Breast epithelium (tissue), 4 donors: ENCODE results near the gene CCDC57. TPM values are rescaled to one million over a fixed set of nuclear protein-coding genes. Genes with fewer than 3 reads are reported as not detected.

ENCODE experiments used
- DNase-seq, 2 donors: peaks; one replicate each; pipeline ENCODE4 v3.0.0-alpha.2; 2019; ENCODE audit warnings: low spot score in 2 of 2
- H3K27ac ChIP-seq, 2 donors: fragments of 200-600 bp; sonication (generic) in 1 of 2; one replicate each; pipeline ENCODE4 v1.5.1; 2016 to 2019; ENCODE audit warnings: mild to moderate bottlenecking in 1 of 2
- H3K27me3 ChIP-seq, 2 donors: fragments of 200-600 bp; sonication (generic) in 1 of 2; one replicate each; pipeline versions ENCODE4 v1.5.1 to v1.6.0; 2017 to 2019; ENCODE audit warnings: control low read depth in 1 of 2, mild to moderate bottlenecking in 1 of 2
- H3K36me3 ChIP-seq: fragments of 200-600 bp; one replicate; pipeline ENCODE4 v1.5.1; 2019
- H3K4me1 ChIP-seq, 2 donors: fragments of 200-600 bp; sonication (generic); one replicate each; pipeline ENCODE4 v1.5.1; 2016 to 2019; ENCODE audit warnings: control low read depth in 1 of 2
- H3K4me3 ChIP-seq, 3 donors: fragments of 200-600 bp; sonication (generic); 1 replicate in 2 of 3; 2 replicates in 1 of 3; pipeline ENCODE4 v1.5.1; 2016 to 2019; ENCODE audit warnings: mild to moderate bottlenecking in 3 of 3, moderate library complexity in 2 of 3
- H3K9me3 ChIP-seq, 2 donors: fragments of 200-600 bp; sonication (generic) in 1 of 2; one replicate each; pipeline ENCODE4 v1.5.1; 2016 to 2019; ENCODE audit warnings: control low read depth in 1 of 2
- POLR2A ChIP-seq: fragments of 450-650 bp; IDR thresholded peaks from one replicate; pipeline ENCODE4 v1.6.1; 2016; ENCODE audit warnings: antibody characterized with exemption, mild to moderate bottlenecking, moderate library complexity
- POLR2AphosphoS5 ChIP-seq, 3 donors: sonication (generic); formaldehyde crosslinking; IDR thresholded peaks; one replicate each; pipeline ENCODE4 v1.6.1; 2017; ENCODE audit warnings: antibody characterized with exemption in 3 of 3
- intact Hi-C: fragments of 100-400 bp; cut with DNase I; formaldehyde crosslinking; loops from one replicate; pipeline ENCODE4 v1.15.1; 2023; ENCODE audit warnings: low total_unique reads
- total RNA-seq, 3 donors: library from RNA; depleted of rRNA; stranded (reverse); fragments of >200 nt; gene quantifications; one replicate each; pipeline ENCODE4 v1.1.0, GENCODE V29; 2016
- TF ChIP-seq, protein P1 (sequence below), 3 donors: fragments of 450-650 bp; IDR thresholded peaks; one replicate each; pipeline ENCODE4 v1.5.1; 2016 to 2017; ENCODE audit warnings: antibody characterized with exemption in 3 of 3, mild to moderate bottlenecking in 3 of 3, moderate library complexity in 3 of 3

Gene CCDC57
- total RNA-seq, 3 donors from 2014 or later, result 13.4 to 56.9 (median 52.8) TPM

- H3K36me3 ChIP-seq, result no peaks in the 10 kb centered on the region
- H3K27ac ChIP-seq, result no peak overlapping the region
- H3K4me1 ChIP-seq, result no peaks in the 10 kb centered on the region
- no peaks in the 10 kb centered on the region for H3K9me3 ChIP-seq
- H3K27me3 ChIP-seq, result no peaks in the 10 kb centered on the region
- no peak for DNase-seq
- intact Hi-C loops, result no loop called here
- H3K4me3 ChIP-seq, result no peak overlapping the region
- TF ChIP-seq, protein P1, sequence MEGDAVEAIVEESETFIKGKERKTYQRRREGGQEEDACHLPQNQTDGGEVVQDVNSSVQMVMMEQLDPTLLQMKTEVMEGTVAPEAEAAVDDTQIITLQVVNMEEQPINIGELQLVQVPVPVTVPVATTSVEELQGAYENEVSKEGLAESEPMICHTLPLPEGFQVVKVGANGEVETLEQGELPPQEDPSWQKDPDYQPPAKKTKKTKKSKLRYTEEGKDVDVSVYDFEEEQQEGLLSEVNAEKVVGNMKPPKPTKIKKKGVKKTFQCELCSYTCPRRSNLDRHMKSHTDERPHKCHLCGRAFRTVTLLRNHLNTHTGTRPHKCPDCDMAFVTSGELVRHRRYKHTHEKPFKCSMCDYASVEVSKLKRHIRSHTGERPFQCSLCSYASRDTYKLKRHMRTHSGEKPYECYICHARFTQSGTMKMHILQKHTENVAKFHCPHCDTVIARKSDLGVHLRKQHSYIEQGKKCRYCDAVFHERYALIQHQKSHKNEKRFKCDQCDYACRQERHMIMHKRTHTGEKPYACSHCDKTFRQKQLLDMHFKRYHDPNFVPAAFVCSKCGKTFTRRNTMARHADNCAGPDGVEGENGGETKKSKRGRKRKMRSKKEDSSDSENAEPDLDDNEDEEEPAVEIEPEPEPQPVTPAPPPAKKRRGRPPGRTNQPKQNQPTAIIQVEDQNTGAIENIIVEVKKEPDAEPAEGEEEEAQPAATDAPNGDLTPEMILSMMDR (IDR thresholded peaks at IDR 0.05), result no peak
- TF ChIP-seq POLR2A (no peak), POLR2AphosphoS5 (IDR thresholded peaks at IDR 0.05) (no peak)
Observed at GRCh38 chr17:82073446-82073845, 139.2 kb downstream of the CCDC57 start.

GRCh38 chr17:82072827-82073226 lies 139.8 kb downstream of the CCDC57 start:
- Histone ChIP-seq H3K27ac (no peak overlapping the region), H3K9me3 (no peaks in the 10 kb centered on the region), H3K27me3 (no peaks in the 10 kb centered on the region), H3K4me1 (no peaks in the 10 kb centered on the region), H3K4me3 (no peak overlapping the region), H3K36me3 (no peaks in the 10 kb centered on the region)
- intact Hi-C loops, result no loop called here
- no peak for TF ChIP-seq POLR2AphosphoS5 (IDR thresholded peaks at IDR 0.05)
- TF ChIP-seq, protein P1 (IDR thresholded peaks at IDR 0.05), result no peak
- TF ChIP-seq POLR2A, result no peak
- no peak for DNase-seq

- H3K4me1 ChIP-seq, result no peaks in the 10 kb centered on the region
- DNase-seq, result no peak
- no peak for TF ChIP-seq POLR2AphosphoS5 (IDR thresholded peaks at IDR 0.05)
- TF ChIP-seq, protein P1 (IDR thresholded peaks at IDR 0.05), result no peak
- no peak for TF ChIP-seq POLR2A
- H3K36me3 ChIP-seq, result no peaks in the 10 kb centered on the region
- no peaks in the 10 kb centered on the region for H3K9me3 ChIP-seq
- H3K4me3 ChIP-seq, result no peak overlapping the region
- no peaks in the 10 kb centered on the region for H3K27me3 ChIP-seq
- H3K27ac ChIP-seq, result no peak overlapping the region
- intact Hi-C loops, result no loop called here
Observed at GRCh38 chr17:82070611-82071010, 142.0 kb downstream of the CCDC57 start.

DNA sequence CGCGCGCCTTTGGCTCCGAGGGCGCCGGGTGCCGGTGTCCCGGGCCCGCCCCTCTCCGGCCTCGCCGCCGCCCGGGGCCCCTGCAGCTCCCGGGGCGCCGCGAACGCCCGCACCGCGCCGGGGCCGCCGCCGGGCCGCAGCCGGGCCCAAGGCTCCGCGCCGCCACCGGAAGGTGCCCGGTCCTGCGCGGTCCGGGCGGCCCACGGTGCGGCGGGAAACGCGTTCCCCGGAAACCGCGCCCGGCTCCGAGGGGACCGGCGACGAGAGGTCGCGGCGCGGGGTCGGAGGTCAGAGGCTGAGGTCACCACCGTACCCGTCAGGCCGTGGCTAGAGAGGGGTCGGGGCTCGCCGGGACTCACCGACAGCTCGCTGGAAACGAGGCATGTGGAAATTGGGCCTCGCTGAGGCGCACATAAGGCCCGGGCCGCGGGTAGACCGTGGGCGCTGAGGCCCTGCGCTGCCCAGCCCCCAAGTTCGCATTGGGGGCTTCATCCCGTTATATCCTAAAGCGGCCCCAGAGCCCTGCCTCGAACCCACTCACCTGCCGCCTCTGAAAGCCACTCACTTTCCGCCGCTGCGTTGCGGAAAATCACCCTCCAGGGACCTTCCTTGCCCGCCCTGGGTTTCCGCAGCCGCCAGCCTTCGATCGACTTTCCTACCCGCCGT lies 146.9 kb downstream of the CCDC57 start, which contains the start of gene DUS1L:
TSS of gene DUS1L (minus strand) at position 167 of the 666 bp plus-strand sequence. CDS start 745 bp downstream, outside the sequence.
- Histone ChIP-seq H3K4me1 (peaks cover 0 to 11% of the 10 kb centered on the region in 2 donors), H3K27ac (peak within 1 kb of the TSS; percentile 87 to 97), H3K36me3 (no peaks in the 10 kb centered on the region), H3K9me3 (no peaks in the 10 kb centered on the region), H3K4me3 (peak within 1 kb of the TSS; percentile 87 to 96 (median 90)), H3K27me3 (no peaks in the 10 kb centered on the region)
- DNase-seq, result peak in 1 of 2 donors; percentile 67
- no peak for TF ChIP-seq POLR2A
- TF ChIP-seq, protein P1 (IDR thresholded peaks at IDR 0.05), result peak in 1 of 3 donors; percentile 10
- TF ChIP-seq POLR2AphosphoS5 (IDR thresholded peaks at IDR 0.05), result peak; percentile 65 to 86 (median 73)
- intact Hi-C loops, result no loop called here

DNA sequence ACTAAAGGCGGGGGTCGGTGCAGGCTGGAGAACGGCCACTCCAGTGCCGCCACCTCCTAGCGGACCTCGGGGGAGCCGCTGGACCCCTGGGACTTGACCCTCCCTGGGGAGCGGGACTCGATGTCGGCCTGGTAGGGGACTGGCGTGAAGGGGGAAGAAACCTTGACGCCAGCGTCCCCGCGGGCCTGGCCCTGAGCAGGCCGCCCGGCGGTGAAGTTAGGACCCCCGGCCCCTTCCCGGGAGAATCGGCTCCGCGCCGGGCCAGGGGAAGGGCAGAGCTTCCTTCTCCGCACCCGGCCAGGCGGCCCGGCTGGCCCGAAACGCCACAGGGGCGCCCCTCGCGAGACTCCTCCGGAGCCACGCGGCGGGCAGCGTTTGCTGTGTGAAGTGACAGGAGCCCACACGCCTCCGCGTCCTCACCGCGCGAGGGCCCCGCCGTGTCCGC lies 147.4 kb downstream of the CCDC57 start:
- H3K4me3 ChIP-seq, result peak overlapping the region; percentile 87 to 96 (median 90)
- intact Hi-C loops, result no loop called here
- H3K27me3 ChIP-seq, result no peaks in the 10 kb centered on the region
- TF ChIP-seq POLR2A (no peak), POLR2AphosphoS5 (IDR thresholded peaks at IDR 0.05) (no peak)
- TF ChIP-seq, protein P1 (IDR thresholded peaks at IDR 0.05), result no peak
- no peaks in the 10 kb centered on the region for H3K9me3 ChIP-seq
- peaks cover 3% of the 10 kb centered on the region for H3K36me3 ChIP-seq
- peak overlapping the region; percentile 73 to 97 for H3K27ac ChIP-seq
- H3K4me1 ChIP-seq, result peaks cover 0 to 11% of the 10 kb centered on the region in 2 donors
- no peak for DNase-seq
